Spleen (tissue), 11 donors: Measurements from ENCODE around the gene SLCO2A1. TPM values are rescaled to one million over a fixed set of nuclear protein-coding genes. Genes with fewer than 3 reads are reported as not detected.
"Not testable (repeated sequence)": the region's sequence is repeated elsewhere in the genome, so short reads cannot be mapped to it uniquely, and the experiment has no call there.

Experiments
- DNase-seq: peaks from one replicate; pipeline ENCODE4 v3.0.0-alpha.2; 2020
- H3K27ac ChIP-seq, 8 donors: fragments of 200-600 bp; sonication (generic) in 7 of 8; 1 replicate in 4 of 8; 2 replicates in 4 of 8; pipeline versions ENCODE4 v1.5.0 to v1.8.0; 2016 to 2021; ENCODE audit warnings: inconsistent platforms in 4 of 8, mild to moderate bottlenecking in 4 of 8, moderate library complexity in 1 of 8
- H3K27me3 ChIP-seq, 7 donors: fragments of 200-600 bp; sonication (generic) in 6 of 7; replicated peaks in 1 of 7; 1 replicate in 4 of 7; 2 replicates in 3 of 7; pipeline versions ENCODE4 v1.5.0 to v1.8.0; 2016 to 2021; ENCODE audit warnings: inconsistent platforms in 3 of 7, mild to moderate bottlenecking in 1 of 7
- H3K36me3 ChIP-seq, 6 donors: fragments of 200-600 bp; sonication (generic) in 5 of 6; 1 replicate in 4 of 6; 2 replicates in 2 of 6; pipeline versions ENCODE4 v1.5.0 to v1.8.0; 2016 to 2021; ENCODE audit warnings: inconsistent platforms in 2 of 6
- H3K4me1 ChIP-seq, 6 donors: fragments of 200-600 bp; sonication (generic) in 5 of 6; 1 replicate in 3 of 6; 2 replicates in 3 of 6; pipeline versions ENCODE4 v1.5.0 to v1.8.0; 2016 to 2021; ENCODE audit warnings: inconsistent platforms in 3 of 6
- H3K4me3 ChIP-seq, 8 donors: fragments of 200-600 bp; sonication (generic) in 7 of 8; 1 replicate in 4 of 8; 2 replicates in 4 of 8; pipeline versions ENCODE4 v1.5.0 to v1.8.0; 2016 to 2021; ENCODE audit warnings: inconsistent platforms in 4 of 8, mild to moderate bottlenecking in 4 of 8, moderate library complexity in 2 of 8
- H3K9me3 ChIP-seq, 8 donors: fragments of 200-600 bp; sonication (generic) in 7 of 8; 1 replicate in 4 of 8; 2 replicates in 4 of 8; pipeline versions ENCODE4 v1.5.0 to v1.8.0; 2016 to 2021; ENCODE audit warnings: inconsistent platforms in 4 of 8
- CTCF ChIP-seq, 11 experiments: fragments of 200-600 bp in 7 of 11; fragments of 450-650 bp in 4 of 11; sonication (generic) in 4 of 11; IDR thresholded peaks in 8 of 11; conservative IDR thresholded peaks in 3 of 11; 1 replicate in 7 of 11; 2 replicates in 4 of 11; pipeline versions ENCODE4 v1.4.0 to v1.8.0; 2016 to 2021; ENCODE audit warnings: antibody characterized with exemption in 11 of 11, inconsistent platforms in 4 of 11, mild to moderate bottlenecking in 1 of 11
- POLR2A ChIP-seq, 3 donors: fragments of 450-650 bp; IDR thresholded peaks; one replicate each; pipeline ENCODE4 v1.5.1; 2017; ENCODE audit warnings: antibody characterized with exemption in 3 of 3, mild to moderate bottlenecking in 1 of 3
- POLR2AphosphoS5 ChIP-seq, 3 donors: sonication (generic); formaldehyde crosslinking; IDR thresholded peaks; one replicate each; pipeline ENCODE4 v1.5.1; 2017; ENCODE audit warnings: antibody characterized with exemption in 3 of 3
- WGBS, 5 donors: extraction: QIAGEN DNeasy Blood & Tissue Kit in 3 of 5; methylation state at CpG; one replicate each; pipeline versions ENCODE4 v1.1.5 to v1.1.7; 2013 to 2018; 5-methylcytosine and 5-hydroxymethylcytosine counted together
- intact Hi-C: fragments of 100-400 bp; cut with DNase I; formaldehyde crosslinking; loops from one replicate; pipeline ENCODE4 v1.15.0; 2023; ENCODE audit warnings: low total_unique reads
- polyA plus RNA-seq, 3 donors: library from polyadenylated mRNA; stranded (reverse); fragments of 200-250 nt; gene quantifications; one replicate each; pipeline ENCODE4 v1.2.1, GENCODE V29; 2013
- total RNA-seq, 7 donors: library from RNA; depleted of rRNA in 3 of 7; stranded (reverse); fragments of >200 nt in 3 of 7; fragmentation: NEBNext Ultra II Directional in 4 of 7; extraction: Animal tissue kit (Norgen Biotek cat#: 25700) in 4 of 7; gene quantifications; one replicate each; pipeline versions ENCODE4 v1.1.0 to v1.2.1, GENCODE V29; 2016 to 2021
- donor health status: healthy with polysubstance abuse.
- donor health status: DM: no; HTN: no; CAD: no; lungs with moderate emphysema.
- donor health status: DM: no; HTN: no; CAD: no.
- donor health status: Bipolar disorder and iron deficiency.
- donor health status: healthy.
- donor health status: DM: no; HTN: no; CAD: no.
- donor health status: DM: yes; HTN: yes; CAD: no.

The SLCO2A1 gene
- total and polyA plus RNA-seq, 10 donors, result 4.8 to 118 (median 29.8) TPM

GRCh38 chr3:134074001-134074789 is 44.5 kb upstream of the SLCO2A1 start:
- Histone ChIP-seq H3K36me3 (no peaks in the 10 kb centered on the region), H3K9me3 (no peaks in the 10 kb centered on the region), H3K4me1 (no peaks in the 10 kb centered on the region), H3K4me3 (no peak overlapping the region), H3K27ac (no peak overlapping the region), H3K27me3 (no peaks in the 10 kb centered on the region)
- TF ChIP-seq POLR2AphosphoS5 (IDR thresholded peaks at IDR 0.05) (no peak), POLR2A (IDR thresholded peaks at IDR 0.05) (no peak), CTCF (IDR thresholded peaks at IDR 0.05 in 8 of 11, conservative IDR thresholded peaks at IDR 0.05 in 3 of 11) (no peak)
- WGBS, 5 donors, result 75 to 85% (median 79%) methylated on average over 7 to 10 of the region's 10 CpGs
- peak; percentile 41 for DNase-seq
- intact Hi-C loops, result no loop called here

- H3K9me3 ChIP-seq, result no peaks in the 10 kb centered on the region
- WGBS, 5 donors, result 93 to 99% (median 96%) methylated on average over 3 to 4 of the region's 4 CpGs
- peaks cover 0 to under 1% (median 0%) of the 10 kb centered on the region in 6 donors for H3K4me1 ChIP-seq
- H3K27ac ChIP-seq, result no peak overlapping the region
- no peaks in the 10 kb centered on the region for H3K36me3 ChIP-seq
- intact Hi-C loops, result no loop called here
- no peaks in the 10 kb centered on the region for H3K27me3 ChIP-seq
- no peak overlapping the region for H3K4me3 ChIP-seq
- DNase-seq, result peak; percentile 55
- TF ChIP-seq CTCF (IDR thresholded peaks at IDR 0.05 in 8 of 11, conservative IDR thresholded peaks at IDR 0.05 in 3 of 11) (no peak), POLR2AphosphoS5 (IDR thresholded peaks at IDR 0.05) (no peak), POLR2A (IDR thresholded peaks at IDR 0.05) (no peak)
Measured at GRCh38 chr3:134073583-134073945, 43.8 kb upstream of the SLCO2A1 start.

GRCh38 chr3:134072881-134073582 is 43.3 kb upstream of the SLCO2A1 start:
- H3K9me3 ChIP-seq, result no peaks in the 10 kb centered on the region
- no peaks in the 10 kb centered on the region for H3K27me3 ChIP-seq
- DNase-seq, result peak; percentile 47
- H3K27ac ChIP-seq, result no peak overlapping the region
- WGBS, 5 donors, result 89 to 97% (median 92%) methylated on average over 10 to 15 of the region's 15 CpGs
- TF ChIP-seq CTCF (IDR thresholded peaks at IDR 0.05 in 8 of 11, conservative IDR thresholded peaks at IDR 0.05 in 3 of 11) (no peak), POLR2AphosphoS5 (IDR thresholded peaks at IDR 0.05) (no peak), POLR2A (IDR thresholded peaks at IDR 0.05) (no peak)
- H3K4me3 ChIP-seq, result no peak overlapping the region
- peaks cover 0 to 6% (median 0%) of the 10 kb centered on the region in 6 donors for H3K4me1 ChIP-seq
- intact Hi-C loops, result no loop called here
- H3K36me3 ChIP-seq, result no peaks in the 10 kb centered on the region

DNA sequence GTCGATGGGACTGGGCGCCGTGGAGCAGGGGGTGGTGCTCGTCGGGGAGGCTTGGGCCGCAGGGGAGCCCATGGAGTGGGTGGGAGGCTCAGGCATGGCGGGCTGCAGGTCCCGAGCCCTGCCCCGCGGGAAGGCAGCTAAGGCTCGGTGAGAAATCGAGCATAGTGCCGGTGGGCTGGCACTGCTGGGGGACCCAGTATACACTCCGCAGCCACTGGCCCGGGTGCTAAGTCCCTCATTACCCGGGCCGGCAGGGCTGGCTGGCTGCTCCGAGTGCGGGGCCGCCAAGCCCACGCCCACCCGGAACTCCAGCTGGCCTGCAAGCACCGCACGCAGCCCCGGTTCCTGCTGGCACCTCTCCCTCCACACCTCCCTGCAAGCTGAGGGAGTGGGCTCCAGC is 40.6 kb upstream of the SLCO2A1 start:
- peaks cover 5 to 32% (median 23%) of the 10 kb centered on the region in 6 donors for H3K4me1 ChIP-seq
- 90 to 100% (median 92%) methylated on average over 2 to 25 of the region's 25 CpGs for WGBS, 5 donors
- H3K27me3 ChIP-seq, H3K9me3 ChIP-seq, H3K4me3 ChIP-seq, H3K36me3 ChIP-seq, intact Hi-C loops: not testable (repeated sequence)
- H3K27ac ChIP-seq, result peak overlapping the region in 3 of 8 donors; percentile 40 to 59 (median 56)
- peak; percentile 42 for DNase-seq
